DMS 273 (cell line): ENCODE measurements around the gene ENTREP1.
"Not testable (repeated sequence)": the region's sequence is repeated elsewhere in the genome, so short reads cannot be mapped to it uniquely, and the experiment has no call there.

Experiments
- DNase-seq: peaks from one replicate; lab custom pipeline; 2025; ENCODE audit not compliant: unreplicated experiment; lab: John Stamatoyannopoulos, UW

ENTREP1 gene

GRCh38 chr9:69409936-69410335 lies 84.9 kb downstream of the ENTREP1 start:
- not testable (repeated sequence) for DNase-seq

- no peak for DNase-seq
Observed at GRCh38 chr9:69411246-69411645, 86.2 kb downstream of the ENTREP1 start.

- no peak for DNase-seq
Observed at GRCh38 chr9:69411931-69412740, 87.1 kb downstream of the ENTREP1 start.

GRCh38 chr9:69412741-69413150 lies 87.7 kb downstream of the ENTREP1 start:
- DNase-seq: peak; percentile 57

- no peak for DNase-seq
Observed at GRCh38 chr9:69420611-69421270, 95.7 kb downstream of the ENTREP1 start.

GRCh38 chr9:69421908-69422801 lies 97.1 kb downstream of the ENTREP1 start:
- peak; percentile 83 for DNase-seq

DNA sequence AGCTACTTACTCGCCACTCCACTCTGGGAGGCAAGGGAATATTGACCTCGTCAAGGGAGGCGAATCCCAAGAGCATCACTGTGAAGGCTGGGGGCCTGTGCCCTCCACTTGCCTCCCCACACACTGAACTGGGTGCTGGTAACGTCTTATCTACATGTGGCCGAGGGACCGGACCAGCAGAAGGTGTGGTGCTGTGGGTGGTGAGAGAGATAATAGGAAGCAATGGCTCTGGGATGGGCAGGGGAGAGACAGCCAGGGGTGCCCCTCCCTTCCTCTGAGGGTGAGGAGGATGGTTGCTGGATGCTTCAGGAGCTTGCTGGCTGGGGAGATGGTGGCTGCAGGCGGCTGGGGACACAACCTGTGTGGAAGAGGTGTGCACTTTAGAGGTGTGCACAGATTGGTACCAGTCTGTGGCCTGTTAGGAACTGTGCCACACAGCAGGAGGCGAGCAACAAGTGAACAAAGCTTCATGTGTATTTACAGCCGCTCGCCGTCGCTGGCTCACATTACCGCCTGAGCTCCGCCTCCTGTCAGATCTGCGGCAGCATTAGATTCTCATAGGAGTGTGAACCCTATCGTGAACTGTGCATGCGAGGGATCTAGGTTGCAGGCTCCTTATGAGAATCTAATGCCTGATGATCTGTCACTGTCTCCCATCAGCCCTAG lies 100.3 kb downstream of the ENTREP1 start:
- no peak for DNase-seq

- no peak for DNase-seq
Observed at GRCh38 chr9:69427286-69427685, 102.3 kb downstream of the ENTREP1 start.

DNA sequence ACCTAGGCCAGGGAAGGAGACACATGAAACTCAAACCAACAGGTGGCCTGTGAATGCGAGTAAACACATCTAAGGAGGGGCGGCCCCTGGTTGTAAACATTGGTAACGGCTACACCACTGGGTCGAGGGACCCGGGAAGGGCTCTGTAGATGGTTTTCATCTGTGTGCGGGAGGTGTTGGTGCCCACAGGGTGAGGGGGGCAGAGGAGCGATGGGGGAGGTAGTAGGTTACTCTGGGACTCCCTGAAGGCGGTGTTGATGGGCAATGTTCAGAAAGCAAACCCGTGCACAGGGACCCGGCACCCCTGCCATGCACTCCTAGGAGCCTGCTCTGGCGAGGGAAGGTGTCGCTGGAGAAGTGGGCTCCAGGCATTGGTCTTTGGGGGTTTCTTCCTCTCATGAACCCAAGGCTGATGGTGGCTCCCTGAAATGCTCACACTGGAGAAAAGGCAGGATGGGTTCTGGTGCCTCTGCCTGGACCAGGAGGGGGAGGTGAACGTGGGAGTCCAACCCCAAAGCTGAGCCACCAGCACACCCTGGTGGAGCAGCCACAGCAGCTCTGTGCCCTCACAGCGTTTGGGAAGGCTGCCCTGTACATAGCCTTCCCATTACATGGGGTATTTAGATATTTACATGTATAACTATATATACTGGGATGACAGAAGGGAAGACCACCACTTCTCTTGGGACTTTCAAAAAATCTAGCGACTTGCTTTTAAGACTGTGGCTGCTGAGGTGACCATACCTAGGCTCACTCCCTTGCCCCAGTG lies 103.2 kb downstream of the ENTREP1 start:
- DNase-seq: no peak

DNA sequence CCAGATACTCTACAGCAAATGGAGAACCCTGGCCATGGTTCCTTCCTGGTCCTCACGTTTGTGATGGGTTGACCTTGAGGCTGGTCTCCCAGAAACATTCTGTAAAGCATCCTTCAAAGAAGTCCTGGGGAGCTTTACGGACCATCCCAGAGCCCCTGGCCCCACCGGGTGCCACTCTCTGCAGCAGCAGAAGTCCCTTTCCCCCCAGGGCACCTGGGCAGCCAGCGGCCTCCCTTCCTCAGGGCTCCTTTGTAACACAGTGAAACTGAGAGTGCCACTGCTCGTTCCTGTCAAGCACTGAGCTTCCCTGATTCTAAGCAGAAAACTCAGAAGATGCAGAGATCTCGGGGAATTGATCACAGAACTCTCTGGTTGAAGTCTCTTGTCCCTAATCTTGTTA lies 104.3 kb downstream of the ENTREP1 start:
- no peak for DNase-seq

DNA sequence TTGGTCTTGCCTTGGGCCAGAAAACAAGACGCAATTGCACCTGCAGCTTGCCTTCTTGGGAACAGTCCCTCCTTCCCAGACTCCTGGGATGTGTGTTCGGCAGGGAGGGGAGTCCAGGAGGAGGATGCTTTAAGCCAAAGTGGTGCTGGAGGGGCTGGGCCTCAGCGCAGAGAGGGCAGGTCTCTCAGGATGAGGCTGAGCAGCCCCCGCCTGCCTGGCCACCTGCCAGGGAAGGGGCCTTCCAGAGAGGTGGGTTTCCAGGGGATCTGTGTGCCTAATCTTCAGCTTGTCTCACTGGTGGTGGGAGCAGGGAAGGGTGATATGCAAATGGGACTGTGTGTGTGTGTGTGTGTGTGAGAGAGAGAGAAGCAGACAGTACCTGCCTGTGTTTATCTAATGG lies 105.2 kb downstream of the ENTREP1 start:
- no peak for DNase-seq

DNA sequence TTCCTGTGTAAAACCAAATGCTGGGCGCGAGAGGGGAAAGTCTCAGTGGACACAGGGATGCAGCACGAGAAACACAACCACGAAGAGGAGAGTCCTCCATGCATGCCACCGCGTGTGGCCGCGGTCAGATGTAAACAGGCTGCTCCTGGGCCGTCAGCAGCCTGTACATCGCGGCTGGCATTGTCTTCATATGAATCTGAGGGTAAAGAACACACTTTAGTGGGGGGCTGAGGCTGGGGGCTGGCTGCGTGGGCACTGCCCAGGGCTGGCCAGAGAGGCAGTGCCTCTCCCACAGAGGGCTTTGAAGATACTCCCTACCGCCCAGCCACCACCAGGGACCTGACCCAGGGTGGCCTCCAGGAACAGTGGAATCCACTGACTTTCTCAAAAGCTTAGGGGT lies 106.2 kb downstream of the ENTREP1 start:
- DNase-seq: no peak

GRCh38 chr9:69431777-69432176 lies 106.8 kb downstream of the ENTREP1 start:
- no peak for DNase-seq

GRCh38 chr9:69432623-69433022 lies 107.6 kb downstream of the ENTREP1 start:
- DNase-seq: no peak

DNA sequence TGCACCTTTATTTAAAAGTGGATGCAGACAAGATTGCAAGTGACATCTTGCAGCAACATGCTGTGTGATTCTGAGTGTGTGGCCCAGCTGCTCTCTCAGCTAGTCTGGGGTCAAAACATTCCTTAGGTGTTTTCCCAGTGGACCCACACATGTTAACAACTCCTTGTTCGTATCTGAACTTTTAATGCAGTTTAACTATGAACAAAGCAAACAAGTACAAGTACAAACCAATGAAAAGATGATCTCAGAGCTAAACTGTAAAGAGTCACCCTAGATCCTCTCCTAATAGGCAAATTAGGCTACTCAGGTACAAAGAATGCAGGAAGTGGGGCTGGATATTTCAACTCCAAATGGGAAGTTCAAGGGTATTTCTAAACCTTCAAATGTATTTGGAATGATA lies 108.4 kb downstream of the ENTREP1 start:
- DNase-seq: no peak

- DNase-seq: no peak
Observed at GRCh38 chr9:69433968-69434367, 109.0 kb downstream of the ENTREP1 start.

DNA sequence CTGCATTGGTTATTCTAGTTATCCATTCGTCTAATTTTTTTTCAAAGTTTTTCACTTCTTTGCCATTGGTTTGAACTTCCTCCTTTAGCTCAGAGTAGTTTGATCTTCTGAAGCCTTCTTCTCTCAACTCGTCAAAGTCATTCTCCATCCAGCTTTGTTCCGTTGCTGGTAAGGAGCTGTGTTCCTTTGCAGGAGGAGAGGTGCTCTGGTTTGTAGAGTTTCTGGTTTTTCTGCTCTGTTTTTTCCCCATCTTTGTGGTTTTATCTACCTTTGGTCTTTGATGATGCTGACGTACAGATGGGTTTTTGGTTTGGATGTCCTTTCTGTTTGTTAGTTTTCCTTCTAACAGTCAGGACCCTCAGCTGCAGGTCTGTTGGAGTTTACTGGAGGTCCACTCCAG lies 114.6 kb downstream of the ENTREP1 start:
- DNase-seq: not testable (repeated sequence)

DNA sequence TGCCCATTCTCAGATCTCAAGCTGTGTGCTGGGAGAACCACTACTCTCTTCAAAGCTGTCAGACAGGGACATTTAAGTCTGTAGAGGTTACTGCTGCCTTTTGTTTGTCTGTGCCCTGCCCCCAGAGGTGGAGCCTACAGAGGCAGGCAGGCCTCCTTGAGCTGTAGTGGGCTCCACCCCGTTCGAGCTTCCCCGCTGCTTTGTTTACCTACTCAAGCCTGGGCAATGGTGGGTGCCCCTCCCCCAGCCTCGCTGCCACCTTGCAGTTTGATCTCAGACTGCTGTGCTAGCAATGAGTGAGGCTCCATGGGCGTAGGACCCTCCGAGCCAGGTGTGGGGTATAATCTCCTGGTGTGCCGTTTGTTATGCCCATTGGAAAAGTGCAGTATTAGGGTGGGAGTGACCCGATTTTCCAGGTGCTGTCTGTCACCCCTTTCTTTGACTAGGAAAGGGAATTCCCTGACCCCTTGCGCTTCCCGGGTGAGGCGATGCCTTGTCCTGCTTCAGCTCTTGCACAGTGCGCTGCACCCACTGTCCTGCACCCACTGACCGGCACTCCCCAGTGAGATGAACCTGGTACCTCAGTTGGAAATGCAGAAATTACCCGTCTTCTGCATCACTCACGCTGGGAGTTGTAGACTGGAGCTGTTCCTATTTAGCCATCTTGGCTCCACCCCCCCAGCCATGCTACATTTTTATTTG lies 115.4 kb downstream of the ENTREP1 start:
- not testable (repeated sequence) for DNase-seq
